Measurements from ENCODE around the gene DDX6.

- no peak for TF ChIP-seq CTCF (IDR thresholded peaks at IDR 0.05; ENCODE audit: low read depth, low read length, poor library complexity, severe bottlenecking)
- no peak for TF ChIP-seq EZH2phosphoT487 (IDR thresholded peaks at IDR 0.05; ENCODE audit: borderline replicate concordance, low read length)
Observed at GRCh38 chr11:118706546-118706825, 84.5 kb downstream of the DDX6 start.
